22Rv1 (cell line): ENCODE results near the gene FOXI1.

ENCODE experiments used
- CTCF ChIP-seq: fragments of 450-650 bp; IDR thresholded peaks from 2 replicates; pipeline ENCODE4 v1.5.1; 2017; ENCODE audit warnings: mild to moderate bottlenecking
- ZFX ChIP-seq: fragments of 450-650 bp; IDR thresholded peaks from 2 replicates; pipeline ENCODE4 v1.6.1; 2017; ENCODE audit warnings: antibody characterized with exemption, borderline replicate concordance

GRCh38 chr5:170149206-170149515 lies 43.5 kb downstream of the FOXI1 start:
- TF ChIP-seq ZFX (no peak), CTCF (no peak)
